ENCODE results near the gene OGA.

Gene OGA

GRCh38 chr10:101837748-101838147 is 19.5 kb upstream of the OGA start:
- DNase-seq (ENCODE audit: low read depth, low spot score) = no peak

GRCh38 chr10:101835362-101835761 is 17.1 kb upstream of the OGA start:
- no peak for DNase-seq (ENCODE audit: low read depth, low spot score)

- no peak for DNase-seq (ENCODE audit: low read depth, low spot score)
Measured at GRCh38 chr10:101834341-101834740, 16.1 kb upstream of the OGA start.

- no peak for DNase-seq (ENCODE audit: low read depth, low spot score)
Measured at GRCh38 chr10:101833466-101833865, 15.2 kb upstream of the OGA start.

GRCh38 chr10:101832325-101832771 is 14.1 kb upstream of the OGA start:
- no peak for DNase-seq (ENCODE audit: low read depth, low spot score)

GRCh38 chr10:101831169-101831811 is 13.0 kb upstream of the OGA start:
- no peak for DNase-seq (ENCODE audit: low read depth, low spot score)

- peak; percentile 94 for DNase-seq (ENCODE audit: low read depth, low spot score)
Measured at GRCh38 chr10:101830322-101831168, 12.3 kb upstream of the OGA start.

GRCh38 chr10:101829561-101830315 is 11.5 kb upstream of the OGA start:
- DNase-seq (ENCODE audit: low read depth, low spot score) = no peak

- no peak for DNase-seq (ENCODE audit: low read depth, low spot score)
Measured at GRCh38 chr10:101828766-101829551, 10.7 kb upstream of the OGA start.

GRCh38 chr10:101827919-101828600 is 9.8 kb upstream of the OGA start:
- DNase-seq (ENCODE audit: low read depth, low spot score) = no peak

GRCh38 chr10:101826852-101827434 is 8.7 kb upstream of the OGA start:
- DNase-seq (ENCODE audit: low read depth, low spot score) = no peak

- DNase-seq (ENCODE audit: low read depth, low spot score) = no peak
Measured at GRCh38 chr10:101824736-101825135, 6.5 kb upstream of the OGA start.

- no peak for DNase-seq (ENCODE audit: low read depth, low spot score)
Measured at GRCh38 chr10:101818872-101819633, 809 bp upstream of the OGA start.

GRCh38 chr10:101817337-101818118 is 716 bp downstream of the OGA start:
- DNase-seq (ENCODE audit: low read depth, low spot score) = no peak

GRCh38 chr10:101816913-101817336 is 1.3 kb downstream of the OGA start:
- no peak for DNase-seq (ENCODE audit: low read depth, low spot score)

GRCh38 chr10:101816376-101816775 is 1.9 kb downstream of the OGA start:
- no peak for DNase-seq (ENCODE audit: low read depth, low spot score)

GRCh38 chr10:101814466-101815071 is 3.7 kb downstream of the OGA start:
- DNase-seq (ENCODE audit: low read depth, low spot score) = no peak

- DNase-seq (ENCODE audit: low read depth, low spot score) = no peak
Measured at GRCh38 chr10:101812606-101813005, 5.6 kb downstream of the OGA start.

GRCh38 chr10:101807158-101807557 is 11.1 kb downstream of the OGA start:
- no peak for DNase-seq (ENCODE audit: low read depth, low spot score)
